Adrenal gland (tissue), 5 donors: Measurements from ENCODE around the gene DMP1.

Experiments
- POLR2A ChIP-seq, 2 donors: fragments of 450-650 bp; IDR thresholded peaks; one replicate each; pipeline ENCODE4 v1.6.1; 2017; ENCODE audit warnings: antibody characterized with exemption in 2 of 2, mild to moderate bottlenecking in 2 of 2, moderate library complexity in 1 of 2
- TF ChIP-seq, protein P1 (sequence below), 6 experiments: fragments of 450-650 bp in 4 of 6; fragments of 200-600 bp in 2 of 6; sonication (generic) in 1 of 6; IDR thresholded peaks; 1 replicate in 5 of 6; 2 replicates in 1 of 6; pipeline versions ENCODE4 v1.5.1 to v1.8.0; 2016 to 2021; ENCODE audit warnings: antibody characterized with exemption in 6 of 6, mild to moderate bottlenecking in 2 of 6, moderate library complexity in 1 of 6
- donor health status: DM: no; HTN: no; CAD: no.

DNA sequence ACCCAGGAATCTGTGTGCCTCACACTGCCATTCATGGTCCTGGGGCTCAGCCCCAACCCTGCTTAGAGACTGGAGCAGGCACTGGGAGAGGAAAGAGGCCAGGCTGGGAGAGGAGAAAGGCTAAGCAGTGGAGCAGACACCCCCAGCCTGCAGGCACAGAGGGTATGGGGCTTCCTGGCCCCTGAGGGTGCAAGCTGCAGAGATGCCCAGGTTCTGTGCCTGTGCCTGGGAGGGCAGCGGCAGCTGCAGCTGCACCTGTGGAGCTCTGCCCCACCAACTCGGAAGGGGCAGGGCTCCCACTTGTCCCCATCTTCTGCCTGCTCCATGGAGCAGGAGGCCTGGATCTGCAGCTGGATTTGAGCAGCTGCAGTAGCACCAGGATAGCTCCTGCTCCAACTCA is 47.9 kb downstream of the DMP1 start:
- no peak for TF ChIP-seq POLR2A (IDR thresholded peaks at IDR 0.05)
- TF ChIP-seq, protein P1, sequence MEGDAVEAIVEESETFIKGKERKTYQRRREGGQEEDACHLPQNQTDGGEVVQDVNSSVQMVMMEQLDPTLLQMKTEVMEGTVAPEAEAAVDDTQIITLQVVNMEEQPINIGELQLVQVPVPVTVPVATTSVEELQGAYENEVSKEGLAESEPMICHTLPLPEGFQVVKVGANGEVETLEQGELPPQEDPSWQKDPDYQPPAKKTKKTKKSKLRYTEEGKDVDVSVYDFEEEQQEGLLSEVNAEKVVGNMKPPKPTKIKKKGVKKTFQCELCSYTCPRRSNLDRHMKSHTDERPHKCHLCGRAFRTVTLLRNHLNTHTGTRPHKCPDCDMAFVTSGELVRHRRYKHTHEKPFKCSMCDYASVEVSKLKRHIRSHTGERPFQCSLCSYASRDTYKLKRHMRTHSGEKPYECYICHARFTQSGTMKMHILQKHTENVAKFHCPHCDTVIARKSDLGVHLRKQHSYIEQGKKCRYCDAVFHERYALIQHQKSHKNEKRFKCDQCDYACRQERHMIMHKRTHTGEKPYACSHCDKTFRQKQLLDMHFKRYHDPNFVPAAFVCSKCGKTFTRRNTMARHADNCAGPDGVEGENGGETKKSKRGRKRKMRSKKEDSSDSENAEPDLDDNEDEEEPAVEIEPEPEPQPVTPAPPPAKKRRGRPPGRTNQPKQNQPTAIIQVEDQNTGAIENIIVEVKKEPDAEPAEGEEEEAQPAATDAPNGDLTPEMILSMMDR (IDR thresholded peaks at IDR 0.05), result no peak
